Stimulated activated CD4-positive, alpha-beta T cell treated with anti-CD3 and anti-CD28 coated beads, Interleukin-15, amount 100 ng/mL, for 1 hour (primary cell): Measurements from ENCODE around the gene PTPRU.
A peak's percentile ranks its signal among the peaks of the same experiment; 100 is the strongest.

ENCODE experiments used
- DNase-seq, 2 donors: peaks; one replicate each; pipeline ENCODE4 v3.0.0-alpha.2; 2020; ENCODE audit warnings: low read depth in 1 of 2, low spot score in 1 of 2

PTPRU gene

GRCh38 chr1:29235955-29236711, at the start of gene PTPRU:
Gene PTPRU (plus strand): TSS chr1:29236522. CDS start chr1:29236645, 123 bp downstream.
- DNase-seq = peak; percentile 58 to 84

- DNase-seq = no peak
These were observed 49.6 kb upstream of the PTPRU start for GRCh38 chr1:29186707-29187106.

DNA sequence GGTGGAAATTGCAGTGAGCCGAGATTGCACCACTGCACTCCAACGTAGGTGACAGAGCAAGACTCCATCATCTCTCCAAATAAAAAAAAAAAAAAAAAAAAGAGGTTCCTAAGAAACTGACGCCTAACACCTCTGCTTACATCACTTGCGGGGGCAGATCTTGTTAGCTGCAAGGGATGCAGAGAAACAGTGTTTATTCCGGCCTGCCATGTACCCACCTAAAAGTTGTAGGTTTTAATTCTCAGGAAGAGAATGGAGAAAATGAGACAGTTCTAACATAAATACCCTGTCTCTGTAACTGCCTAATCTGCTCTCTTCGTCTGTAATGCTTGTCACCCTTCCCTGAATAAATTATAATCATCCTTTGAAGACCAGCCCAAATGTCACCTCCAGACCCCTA, 45.6 kb upstream of the PTPRU start:
- DNase-seq = no peak

DNA sequence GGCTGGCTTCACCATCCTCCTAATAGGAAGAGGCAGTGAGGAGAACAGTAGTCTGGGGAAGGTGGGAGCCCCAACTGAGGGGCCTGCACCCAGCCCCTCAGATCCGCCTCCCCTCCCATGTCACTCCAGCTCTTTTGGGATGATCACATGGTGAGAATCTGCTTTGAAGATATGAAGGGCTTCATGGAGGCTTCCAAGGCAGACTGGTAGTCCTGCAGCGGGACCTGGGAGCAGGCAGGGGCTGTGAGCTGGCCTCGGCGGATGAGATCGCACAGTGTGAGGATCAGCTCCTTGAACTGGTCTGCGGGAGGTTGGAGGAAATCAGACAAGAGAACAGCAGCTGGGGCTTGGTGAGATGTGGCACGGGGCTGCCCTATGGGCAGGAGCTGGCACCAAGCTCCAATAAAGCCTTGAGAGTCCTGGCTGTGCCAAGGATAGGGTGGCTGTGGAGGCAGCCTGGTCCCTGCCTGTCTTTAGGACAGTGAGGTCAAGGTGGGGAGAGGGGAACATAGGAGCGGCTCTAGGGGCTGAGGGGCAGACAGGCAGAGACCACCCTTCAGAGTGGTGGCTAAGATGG, 42.4 kb upstream of the PTPRU start:
- DNase-seq = no peak

GRCh38 chr1:29195881-29196291, 40.4 kb upstream of the PTPRU start:
- DNase-seq = no peak

GRCh38 chr1:29196863-29197589, 39.3 kb upstream of the PTPRU start:
- DNase-seq = no peak

DNA sequence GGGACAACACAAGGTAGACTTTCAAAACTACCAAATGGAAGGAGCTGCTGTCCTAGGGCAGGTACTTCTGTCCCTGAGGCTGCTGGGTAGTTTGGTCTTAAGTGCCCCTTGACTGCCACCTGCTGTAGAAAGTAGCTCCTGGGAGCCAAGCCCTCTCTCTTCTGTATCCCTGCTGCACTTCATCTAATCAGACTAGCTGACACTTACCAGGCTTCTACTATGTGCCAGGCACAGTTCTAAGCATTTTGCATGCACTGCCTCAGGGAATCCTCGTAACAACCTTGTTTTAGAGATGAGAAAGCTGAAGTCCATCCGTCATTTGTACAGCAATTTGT, 38.8 kb upstream of the PTPRU start:
- DNase-seq = no peak

- no peak for DNase-seq
These were observed 38.3 kb upstream of the PTPRU start for GRCh38 chr1:29197993-29198392.

GRCh38 chr1:29200906-29201594, 35.3 kb upstream of the PTPRU start:
- DNase-seq = no peak

DNA sequence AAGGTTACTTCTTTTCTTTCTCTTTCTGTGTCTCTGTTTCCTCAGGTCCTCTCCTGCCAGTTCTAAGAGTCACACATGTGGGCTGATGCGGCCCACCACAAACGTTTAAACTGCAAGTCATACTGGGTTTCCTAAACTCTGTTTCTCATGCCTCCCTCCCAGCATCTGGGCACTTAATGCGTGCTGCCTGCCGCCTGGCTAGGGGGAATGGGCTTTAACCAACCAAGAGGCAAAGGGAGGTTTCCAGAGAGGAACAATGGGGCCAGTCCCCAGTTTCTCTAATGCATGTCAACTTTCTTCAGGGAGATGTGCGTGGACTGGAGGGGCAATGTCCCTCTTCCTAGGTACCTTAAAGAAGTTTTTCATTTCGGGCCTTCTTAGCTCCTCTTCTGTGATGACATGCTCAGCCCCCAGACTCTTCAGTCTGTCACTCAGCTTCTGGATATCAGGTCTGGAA, 34.7 kb upstream of the PTPRU start:
- no peak for DNase-seq

DNA sequence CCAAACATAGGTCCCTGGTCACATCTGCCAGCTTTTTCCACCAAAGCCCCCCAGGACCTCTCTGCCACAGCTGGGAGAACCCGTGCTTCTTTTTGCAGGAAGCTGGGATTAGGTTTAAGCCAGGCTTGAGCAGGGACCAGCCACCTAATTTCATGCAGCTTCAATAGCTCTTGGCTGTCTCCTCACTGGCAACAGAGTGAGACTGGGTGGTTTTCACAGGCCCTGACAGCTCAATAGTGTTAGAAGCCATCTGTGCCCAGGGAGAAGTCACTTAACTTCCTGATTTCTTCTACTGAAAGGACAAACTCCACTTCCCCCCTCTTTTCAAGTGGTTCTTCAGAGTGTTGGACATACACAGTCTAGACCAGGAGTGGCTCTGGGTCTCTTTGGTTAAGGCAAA, 34.3 kb upstream of the PTPRU start:
- DNase-seq = no peak

DNA sequence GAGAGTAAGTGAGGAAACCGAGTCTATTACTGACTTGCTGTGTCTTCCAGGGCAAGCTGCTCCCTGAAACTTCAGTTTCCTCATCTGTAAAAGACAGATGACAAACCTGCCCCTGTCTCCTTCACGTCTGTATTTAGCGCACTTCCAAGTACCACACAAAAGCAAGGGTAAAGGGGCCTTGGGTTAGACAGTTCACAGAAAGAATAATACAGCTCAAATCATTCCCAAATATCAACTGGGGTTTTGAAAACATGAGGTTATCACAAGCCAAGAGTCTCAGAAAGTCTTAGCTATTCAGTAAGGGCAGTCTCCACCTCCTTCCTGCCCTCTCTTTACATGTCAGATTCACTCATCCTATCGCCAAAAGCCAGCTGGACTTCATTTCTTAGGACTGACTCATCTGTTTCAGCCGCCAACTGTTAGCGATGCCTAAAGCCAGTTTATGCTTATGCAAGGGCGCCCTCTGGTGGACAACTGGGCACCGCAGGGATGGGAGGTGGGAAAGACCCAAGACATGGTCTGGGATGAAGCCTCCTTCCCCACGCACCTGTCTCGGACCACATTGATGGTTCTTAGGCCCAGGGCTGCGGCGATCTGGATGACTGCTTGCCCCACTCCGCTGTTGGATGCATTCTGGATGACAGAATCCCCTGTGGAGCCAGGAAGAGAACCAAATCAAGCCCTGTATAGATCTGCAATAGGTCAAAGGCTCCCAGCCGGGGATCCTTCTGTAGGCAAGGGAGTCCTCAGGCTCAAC, 33.6 kb upstream of the PTPRU start:
- DNase-seq = peak; percentile 77 to 83

DNA sequence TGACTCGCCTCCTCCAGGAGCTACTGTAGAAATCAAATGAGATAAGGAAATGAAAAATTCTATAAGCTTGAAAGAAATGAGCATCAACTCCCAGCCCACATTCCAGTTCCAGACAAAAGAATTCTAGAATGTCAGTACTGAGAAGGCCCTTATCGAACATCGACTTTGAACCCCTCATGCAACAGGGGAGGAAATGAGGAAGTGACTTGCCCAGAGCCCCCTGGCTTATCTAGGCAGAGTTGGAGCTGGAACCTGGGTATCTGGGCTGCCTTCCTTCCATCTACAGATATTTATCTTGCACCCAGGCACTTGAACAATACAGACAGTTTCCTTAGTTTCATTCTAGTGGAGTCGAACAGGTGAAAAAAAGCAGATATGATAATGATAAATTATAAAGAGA, 27.9 kb upstream of the PTPRU start:
- DNase-seq = no peak

DNA sequence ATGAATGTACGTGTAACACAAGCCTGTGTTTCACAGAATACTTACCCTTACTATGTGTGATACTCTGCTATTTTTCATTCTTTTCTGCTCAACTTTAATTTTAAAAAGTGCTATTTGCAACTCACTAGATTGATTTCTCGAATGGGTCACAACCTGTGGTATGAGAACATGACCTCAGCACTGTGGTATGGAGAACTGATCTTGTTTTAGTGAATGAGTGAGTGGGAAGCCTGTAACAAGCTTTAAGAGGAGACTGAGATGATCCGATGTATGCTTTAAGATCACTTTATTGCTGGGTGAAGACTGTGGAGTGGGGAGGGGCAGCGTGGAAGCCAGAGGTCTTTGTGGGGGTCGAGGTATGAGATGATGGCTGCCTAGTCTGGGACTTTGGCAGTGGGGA, 27.1 kb upstream of the PTPRU start:
- DNase-seq = no peak

DNA sequence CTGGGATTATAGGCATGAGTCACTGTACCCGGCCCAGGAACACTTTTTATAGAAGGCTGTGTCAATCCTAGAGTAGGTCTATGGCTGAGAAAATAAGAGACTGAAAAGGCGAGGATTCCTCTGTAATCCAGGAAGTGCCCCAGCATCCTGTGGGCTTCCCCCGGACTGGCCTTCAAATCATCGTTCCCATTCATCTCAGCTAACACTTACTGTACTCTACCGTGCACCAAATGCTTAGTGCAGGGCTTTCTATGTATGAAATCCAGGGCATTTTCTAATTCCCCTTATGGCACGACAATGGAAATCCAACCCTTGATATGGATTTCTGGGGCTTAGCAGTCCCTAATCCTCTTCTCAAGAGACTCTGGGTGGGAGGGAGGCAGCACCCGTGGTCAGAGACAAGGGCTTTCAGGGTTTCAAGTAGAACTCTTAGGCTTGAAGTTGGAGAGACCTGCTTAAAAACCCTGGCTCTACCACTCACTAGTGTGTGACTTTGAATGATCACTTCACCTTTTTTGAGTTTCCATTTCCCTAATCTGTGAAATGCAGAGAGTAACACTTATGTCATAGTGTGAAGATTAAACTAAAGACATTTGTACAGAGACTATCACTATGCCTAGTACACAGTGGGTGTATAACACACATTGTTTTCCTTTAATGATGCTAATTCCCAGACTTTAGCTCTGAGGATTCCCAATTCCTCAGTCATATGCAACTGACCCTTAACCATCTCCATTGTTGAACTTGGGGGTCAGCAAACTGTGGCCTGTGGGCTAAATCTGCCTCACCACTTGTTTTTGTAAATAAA, 25.8 kb upstream of the PTPRU start:
- no peak for DNase-seq

DNA sequence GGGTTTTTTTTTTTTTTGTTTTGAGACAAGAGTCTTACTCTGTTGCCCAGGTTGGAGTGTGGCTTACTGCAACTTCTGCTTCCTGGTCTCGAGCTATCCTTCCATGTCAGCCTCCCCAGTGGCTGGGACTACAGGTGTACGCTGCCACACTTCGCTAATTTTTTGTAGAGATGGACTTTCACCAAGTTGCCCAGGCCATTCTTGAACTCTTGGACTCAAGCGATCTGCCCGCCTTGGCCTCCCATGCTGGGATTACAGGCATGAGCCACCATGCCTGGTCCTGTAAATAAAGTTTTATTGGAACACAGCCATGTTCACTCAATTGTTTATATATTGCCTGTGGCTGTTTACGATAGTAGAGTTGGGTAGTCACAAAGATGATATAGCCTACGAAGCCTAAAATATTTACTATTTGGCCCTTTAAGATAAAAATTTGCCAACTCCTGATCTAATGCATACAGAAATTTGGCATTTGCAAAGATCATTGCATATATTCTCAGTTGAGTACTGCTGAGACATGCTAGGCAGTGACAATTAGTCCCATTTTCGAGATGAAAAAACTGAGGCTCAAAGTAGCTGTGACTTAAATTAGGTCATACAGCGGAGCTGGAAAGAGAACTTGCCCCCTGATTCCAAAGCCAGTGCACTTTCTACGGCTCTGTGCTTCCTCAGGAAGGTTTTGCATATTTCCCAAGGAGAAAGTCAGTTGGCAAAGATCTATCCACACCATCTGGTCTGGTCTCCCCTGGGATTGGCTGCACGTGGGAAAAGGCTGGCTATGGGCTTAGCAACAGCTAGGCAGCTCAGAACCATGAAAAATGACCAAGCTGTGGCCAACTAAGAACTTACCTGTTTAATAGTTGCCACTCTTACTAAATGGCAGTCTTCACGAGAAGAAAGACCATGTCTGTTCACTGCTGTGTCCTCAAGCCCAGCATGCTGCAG, 25.0 kb upstream of the PTPRU start:
- DNase-seq = no peak

- no peak for DNase-seq
These were observed 23.3 kb upstream of the PTPRU start for GRCh38 chr1:29213055-29213454.

DNA sequence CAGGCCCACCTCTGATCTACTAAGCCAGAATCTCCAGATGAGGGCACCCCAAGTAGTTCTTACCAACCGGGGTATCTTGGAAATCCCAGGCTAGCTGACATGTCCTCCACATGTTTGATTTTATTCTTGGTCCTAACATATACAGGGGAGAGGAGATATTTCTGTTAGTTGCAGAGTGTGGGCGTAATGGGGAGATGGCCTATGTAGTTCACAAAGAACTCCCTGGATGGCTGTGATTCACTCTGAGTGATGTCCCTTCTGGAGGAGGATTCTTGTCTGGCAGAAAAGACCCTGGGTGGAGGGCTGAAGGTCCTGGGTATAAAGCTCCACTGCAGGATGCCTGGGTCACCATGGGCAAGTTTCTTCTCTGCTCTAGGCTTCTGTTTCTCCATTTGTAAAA, 18.7 kb upstream of the PTPRU start:
- DNase-seq = no peak

DNA sequence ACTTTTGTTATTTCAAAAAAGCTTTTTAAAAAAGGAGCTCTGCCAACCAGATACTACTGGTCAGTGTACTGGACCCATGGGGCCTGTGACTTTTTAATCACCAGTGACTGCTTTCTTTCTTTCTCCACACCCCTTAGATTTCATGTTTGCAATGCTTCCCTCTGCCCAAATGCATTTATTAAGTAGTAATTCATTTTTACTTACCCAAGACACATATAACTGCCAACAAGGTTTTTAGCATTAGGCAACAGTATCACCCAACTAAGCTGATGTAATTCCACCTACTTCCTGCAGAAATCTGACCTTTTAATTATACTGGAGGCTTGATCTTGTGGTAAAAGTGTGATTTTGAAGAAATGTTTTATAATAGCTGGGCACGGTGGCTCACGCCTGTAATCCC, 18.1 kb upstream of the PTPRU start:
- DNase-seq = no peak
